ENCODE results near the gene RTL3.

DNA sequence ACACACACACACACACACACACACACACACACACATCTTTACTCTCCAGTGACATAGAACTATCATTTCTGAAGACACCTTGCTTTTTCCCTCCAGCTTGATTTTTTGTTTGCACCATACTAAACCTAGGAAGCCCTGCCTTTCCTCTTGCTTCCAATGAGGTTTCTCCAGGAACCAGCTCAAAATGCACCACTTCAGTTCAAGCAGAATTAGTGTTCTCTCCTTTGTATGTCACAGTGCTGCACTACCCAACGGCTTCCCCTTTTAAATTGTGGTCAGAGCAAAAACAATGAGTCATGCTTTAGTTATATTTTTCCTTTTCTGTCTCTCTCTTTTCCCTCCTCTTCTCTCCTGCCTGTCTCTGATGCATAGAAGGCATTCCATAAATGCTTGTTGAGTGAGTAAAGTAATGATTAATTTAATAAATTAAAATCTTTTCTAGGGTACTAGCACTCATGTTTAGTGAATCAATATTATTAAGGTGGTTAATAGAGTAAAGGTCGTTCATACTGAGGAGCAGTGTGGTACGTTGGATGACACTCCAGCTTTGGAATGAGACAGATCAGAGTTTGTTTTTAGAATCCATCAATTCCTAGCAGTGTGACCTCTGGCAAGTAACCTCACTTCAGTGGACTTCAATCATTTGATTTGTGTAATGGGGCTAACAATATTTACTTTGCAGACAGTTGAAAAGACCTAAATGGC lies 5.9 kb downstream of the RTL3 start:
- TF ChIP-seq CTCF (conservative IDR thresholded peaks at IDR 0.05), result no peak
- no peak for TF ChIP-seq EZH2 (IDR thresholded peaks at IDR 0.05; ENCODE audit: low read depth)
